NK-92 (cell line): Measurements from ENCODE around the gene OLFM2.
"Not testable (repeated sequence)": the region's sequence is repeated elsewhere in the genome, so short reads cannot be mapped to it uniquely, and the experiment has no call there.

ENCODE experiments used
- DNase-seq: peaks from one replicate; lab custom pipeline; 2025; ENCODE audit not compliant: unreplicated experiment; lab: John Stamatoyannopoulos, UW

OLFM2 gene

DNA sequence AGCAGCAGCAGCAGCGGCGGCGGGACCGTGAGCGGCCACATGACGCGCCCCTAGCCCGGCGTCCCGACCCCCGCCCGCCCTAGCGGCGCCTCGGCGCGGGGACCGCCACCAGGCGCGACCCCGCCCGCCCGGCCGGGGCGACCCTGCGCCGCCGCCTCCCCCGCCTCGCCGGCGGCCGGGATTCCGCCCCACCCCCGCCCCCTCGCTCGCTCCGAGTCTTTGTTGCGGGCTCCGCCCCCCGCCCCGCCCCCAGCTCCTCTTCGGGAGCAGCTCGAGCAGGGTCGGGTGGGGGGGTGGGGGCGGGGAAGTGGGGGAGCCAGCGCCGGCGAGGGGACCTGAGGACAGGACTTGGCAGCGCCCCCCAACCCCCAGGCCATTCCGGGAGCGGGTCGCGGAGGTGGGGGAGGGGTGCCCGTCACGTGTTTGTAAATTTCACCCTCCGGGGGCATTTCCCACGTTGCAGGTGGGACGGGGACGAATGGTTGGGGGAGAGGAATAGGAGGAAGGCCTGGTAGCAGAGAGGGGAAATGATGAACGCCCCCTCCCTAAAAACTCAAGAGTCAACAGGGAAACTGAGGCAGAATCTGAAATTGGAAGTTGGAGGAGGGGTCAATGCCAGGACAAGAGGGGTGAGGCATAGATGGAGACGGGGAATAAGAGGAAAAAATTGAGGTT is at the start of gene OLFM2:
OLFM2 (minus strand) TSS at position 190 of the 675 bp plus-strand sequence; CDS start at position 41, 149 bp downstream.
- no peak for DNase-seq

GRCh38 chr19:9981406-9982260 is 45.3 kb upstream of the OLFM2 start:
- DNase-seq: no peak

GRCh38 chr19:9972103-9972502 is 35.8 kb upstream of the OLFM2 start:
- no peak for DNase-seq

DNA sequence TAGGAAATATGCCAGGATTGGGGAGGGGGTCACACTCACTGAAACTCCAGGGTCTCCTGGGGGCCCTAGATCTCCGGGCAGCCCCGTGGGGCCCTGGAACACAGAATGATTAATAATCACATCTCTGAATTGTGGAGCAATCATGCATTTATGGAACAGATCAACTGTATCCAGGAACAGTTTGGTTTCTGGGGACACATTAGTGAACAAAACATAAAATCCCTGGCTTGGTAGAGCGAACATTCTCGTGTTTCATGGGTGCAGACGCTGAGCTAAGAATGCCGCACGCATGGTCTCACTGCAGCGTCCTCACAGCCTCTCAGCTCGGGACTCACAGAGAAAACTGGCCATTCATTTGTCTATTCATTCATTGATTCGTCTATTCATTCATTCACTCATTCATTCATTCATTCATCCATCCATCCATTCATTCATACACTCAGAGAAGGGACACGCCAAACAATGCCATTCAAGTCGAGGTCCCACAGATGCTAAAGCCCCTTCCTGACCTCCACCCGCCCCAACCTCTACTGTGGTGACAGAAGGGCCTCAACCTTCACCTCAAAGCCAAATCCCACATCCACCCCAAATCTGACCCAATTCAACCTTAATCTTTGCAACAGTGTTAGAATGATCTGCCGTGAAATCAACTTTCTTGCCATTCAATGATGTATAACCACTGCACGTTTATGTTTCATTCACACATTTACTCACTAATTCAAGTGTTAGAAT is 35.0 kb upstream of the OLFM2 start:
- no peak for DNase-seq

DNA sequence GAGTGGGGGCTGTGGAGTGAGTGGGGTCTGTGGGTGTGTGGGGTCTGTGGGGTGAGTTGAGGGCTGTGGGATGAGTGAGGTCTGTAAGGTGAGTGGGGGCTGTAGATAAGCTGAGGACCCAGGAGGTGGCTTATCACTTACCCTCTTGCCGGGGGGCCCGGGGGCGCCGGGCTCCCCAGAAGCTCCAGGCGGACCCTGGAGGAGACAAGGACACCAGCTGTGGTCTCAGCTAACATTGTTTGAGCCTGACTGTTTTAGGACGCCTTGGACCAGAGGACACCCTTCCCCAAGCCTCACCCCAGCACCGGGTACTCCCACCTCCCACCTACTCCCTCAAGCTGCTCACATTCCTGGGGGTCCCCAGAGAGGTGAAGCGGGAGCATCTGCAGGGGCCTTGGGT is 34.2 kb upstream of the OLFM2 start:
- DNase-seq: no peak

- DNase-seq: no peak
These were observed 33.3 kb upstream of the OLFM2 start for GRCh38 chr19:9969688-9969975.

DNA sequence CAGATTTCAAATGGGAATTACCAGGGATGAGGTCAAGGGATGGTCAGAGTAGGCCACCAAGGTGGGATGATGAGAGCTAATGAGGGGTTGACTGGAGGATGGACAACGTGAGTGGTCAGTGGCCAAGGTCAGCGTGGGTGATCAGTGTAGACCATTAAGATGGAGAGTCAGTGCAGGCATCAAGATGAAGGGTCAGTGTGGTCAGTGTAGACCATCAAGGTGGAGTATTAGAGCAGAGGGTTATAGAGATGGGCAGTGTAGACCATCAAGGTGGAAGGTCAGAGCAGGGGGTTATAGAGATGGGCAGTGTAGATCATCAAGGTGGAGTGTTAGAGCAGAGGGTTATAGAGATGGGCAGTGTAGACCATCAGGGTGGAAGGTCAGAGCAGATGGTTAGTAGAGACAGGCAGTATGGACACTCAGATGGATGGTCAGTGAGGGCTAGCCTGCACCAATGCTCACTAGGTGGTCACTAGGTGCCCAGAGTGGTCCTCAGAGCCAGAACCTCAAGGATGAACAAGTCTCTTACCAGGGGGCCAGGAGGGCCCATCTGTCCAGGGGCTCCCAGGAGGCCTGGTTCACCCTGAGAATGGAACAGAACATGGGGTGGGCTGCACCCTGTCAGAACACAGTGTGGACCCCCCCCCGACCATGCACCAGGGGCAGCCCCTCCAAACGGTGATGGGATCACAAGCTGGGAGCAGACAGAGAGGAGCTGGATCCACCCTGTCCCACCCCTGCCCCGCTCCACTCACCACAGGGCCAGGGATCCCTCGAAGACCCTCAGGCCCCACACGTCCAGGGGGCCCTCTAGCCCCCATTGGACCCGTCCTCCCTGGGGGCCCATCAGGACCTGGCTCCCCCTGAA is 32.7 kb upstream of the OLFM2 start:
- no peak for DNase-seq

GRCh38 chr19:9967326-9967725 is 31.0 kb upstream of the OLFM2 start:
- DNase-seq: no peak

- DNase-seq: no peak
These were observed 30.1 kb upstream of the OLFM2 start for GRCh38 chr19:9966448-9966847.

DNA sequence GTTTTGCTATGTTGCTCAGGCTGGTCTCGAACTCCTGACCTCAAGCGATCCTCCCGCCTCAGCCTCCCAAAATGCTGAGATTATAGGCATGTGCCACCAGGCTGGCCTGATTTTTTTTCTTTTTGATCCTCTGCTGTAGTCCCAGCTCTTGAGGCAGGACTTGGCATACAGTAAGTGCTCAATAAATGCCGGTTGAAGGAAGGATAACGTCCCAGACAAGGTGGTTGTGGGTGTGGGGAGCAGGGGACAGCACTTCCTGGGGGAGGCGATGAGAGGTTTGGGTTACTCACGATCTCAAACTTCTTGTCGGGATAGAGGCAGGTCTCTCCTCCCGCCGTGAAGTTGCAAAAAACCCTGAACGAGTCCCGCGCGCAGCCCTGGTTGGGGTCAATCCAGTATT is 29.7 kb upstream of the OLFM2 start:
- no peak for DNase-seq

DNA sequence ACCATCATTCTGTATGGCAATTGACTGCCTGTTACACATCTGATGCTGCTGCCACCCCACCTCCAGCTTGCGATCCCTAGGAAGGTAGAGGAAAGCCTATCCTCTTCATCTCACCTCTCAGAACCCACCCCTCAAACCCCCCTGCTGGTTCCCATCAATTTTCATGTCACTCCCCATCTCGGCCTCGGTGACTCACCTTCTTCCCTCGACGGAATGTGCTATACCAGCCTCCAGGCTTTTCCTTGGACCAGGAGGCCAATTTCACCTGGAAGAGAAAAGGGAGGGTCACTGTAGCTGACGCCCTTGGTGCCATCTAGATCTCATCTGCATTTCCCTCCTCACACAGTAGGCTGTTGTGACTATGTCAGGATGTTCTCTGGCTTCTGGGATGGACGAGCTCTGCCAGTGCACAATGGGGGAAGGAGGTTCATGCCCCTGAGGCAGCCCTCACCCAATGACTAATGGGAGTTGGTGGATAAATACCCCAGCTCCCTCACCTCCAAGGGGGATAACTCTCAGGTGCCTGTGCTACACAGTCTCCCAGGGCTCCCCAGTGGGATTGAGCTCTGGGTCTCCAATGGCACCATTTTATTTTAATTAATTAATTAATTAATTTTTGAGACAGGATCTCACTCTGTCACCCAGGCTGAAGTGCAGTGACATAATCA is 26.4 kb upstream of the OLFM2 start:
- DNase-seq: no peak

DNA sequence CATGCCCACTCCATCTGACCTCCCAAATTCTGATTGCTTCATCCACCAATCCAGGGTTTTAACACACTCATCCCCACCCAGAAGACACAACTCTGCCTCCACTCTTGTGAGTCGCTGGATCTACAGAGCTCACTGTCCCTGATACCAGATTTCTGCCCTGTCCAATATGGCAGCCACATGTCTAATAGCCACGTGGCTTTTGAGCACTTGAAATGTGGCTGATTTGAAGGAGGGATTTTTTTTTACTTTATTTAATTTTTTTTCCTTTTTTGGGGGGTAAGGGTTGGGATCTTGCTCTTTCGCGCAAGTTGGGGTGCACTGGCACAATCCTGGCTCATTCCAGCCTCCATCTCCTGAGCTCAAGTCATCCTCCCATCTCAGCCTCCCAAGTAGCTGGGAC is 24.8 kb upstream of the OLFM2 start:
- no peak for DNase-seq

DNA sequence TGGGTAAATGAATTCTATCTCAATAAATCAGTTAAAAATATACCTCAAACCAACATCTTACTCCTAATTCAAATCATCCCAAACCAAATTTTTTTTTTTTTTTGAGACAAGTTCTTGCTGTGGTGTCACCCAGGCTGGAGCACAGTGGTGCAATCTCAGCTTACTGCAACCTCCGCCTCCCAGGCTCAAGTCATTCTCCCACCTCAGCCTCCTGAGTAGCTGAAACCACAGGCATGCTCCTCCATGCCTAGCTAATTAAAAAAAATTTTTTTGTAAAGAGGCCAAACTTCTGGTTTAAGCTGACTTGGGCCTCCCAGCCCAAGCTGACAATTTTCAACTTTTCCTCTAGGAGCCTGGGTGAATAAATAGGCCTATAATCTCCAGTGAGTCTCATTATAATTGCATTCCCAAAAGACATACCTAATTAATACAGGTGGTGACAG is 22.1 kb upstream of the OLFM2 start:
- DNase-seq: no peak

DNA sequence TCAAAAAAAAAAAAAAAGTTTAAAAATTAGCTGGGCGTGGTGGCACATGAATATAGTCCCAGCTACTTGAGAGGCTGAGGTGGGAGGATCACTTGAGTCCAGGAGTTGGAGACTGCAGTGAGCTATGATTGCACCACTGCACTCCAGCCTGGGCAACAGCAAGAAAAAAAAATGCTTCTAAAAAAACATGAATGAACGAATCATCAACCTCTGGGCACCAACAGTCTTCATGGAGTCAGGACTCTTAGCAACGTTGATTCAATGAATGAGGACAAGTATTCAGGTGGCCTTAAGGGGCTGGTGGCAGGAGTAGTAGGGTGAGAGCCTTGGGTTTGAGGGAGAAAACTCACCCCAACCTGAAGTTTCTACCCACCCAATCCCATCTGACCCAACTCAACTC is 20.6 kb upstream of the OLFM2 start:
- no peak for DNase-seq

DNA sequence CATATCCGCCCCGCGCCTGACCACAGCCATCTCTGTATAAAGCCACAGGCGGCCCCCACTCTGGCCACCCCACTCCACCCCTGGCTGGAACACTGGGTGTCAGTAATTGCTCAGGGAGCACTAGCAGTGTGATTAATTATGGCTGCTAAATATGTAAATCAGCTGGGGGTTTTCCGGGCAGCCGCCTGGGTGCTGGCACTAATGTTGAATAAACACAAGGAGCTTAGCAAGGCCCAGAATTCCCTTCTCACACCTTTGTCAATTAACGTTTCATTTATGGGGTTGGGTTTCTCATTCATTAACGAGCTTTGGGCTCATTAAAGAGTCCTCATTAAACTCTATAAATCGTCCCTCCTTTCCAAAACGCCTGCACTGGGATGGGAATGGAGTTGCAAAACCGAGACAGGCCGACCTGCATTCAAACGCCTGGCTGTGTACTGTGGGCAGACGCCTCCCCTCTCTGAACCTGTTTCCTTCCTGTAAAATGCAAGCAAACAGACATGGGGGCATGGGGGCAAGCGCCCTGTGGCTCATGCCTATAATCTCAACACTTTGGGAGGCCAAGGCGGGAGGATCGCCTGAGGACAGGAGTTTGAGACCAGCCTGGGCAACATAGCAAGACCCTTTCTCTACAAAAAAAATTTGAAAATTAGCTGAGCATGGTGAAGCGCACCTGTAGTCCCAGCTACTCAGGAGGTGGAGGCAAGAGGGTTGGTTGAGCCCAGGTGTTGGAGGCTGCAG is 17.7 kb upstream of the OLFM2 start:
- no peak for DNase-seq

DNA sequence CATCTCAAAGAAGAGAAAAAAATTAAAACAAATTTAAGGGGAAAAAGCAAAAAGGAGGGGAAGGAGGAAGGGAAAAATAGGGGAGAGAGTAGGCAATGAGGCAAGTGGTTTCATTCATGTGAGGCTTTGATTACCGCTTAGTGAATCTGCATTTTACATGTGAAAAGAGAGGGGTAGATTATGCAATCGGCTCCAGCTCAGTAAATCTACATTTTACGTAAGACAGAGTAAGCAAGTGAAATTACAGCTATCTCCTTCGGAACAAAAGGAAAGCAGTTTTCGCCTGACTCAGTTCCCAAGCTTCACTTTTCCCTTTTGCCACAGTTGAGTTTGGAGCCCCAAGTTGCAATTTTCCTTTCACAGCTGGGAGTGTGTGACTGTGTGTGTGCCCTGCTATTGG is 16.0 kb upstream of the OLFM2 start:
- no peak for DNase-seq

- no peak for DNase-seq
These were observed 11.1 kb upstream of the OLFM2 start for GRCh38 chr19:9947441-9947840.

- not testable (repeated sequence) for DNase-seq
These were observed 10.3 kb upstream of the OLFM2 start for GRCh38 chr19:9946528-9947125.

- DNase-seq: no peak
These were observed 9.1 kb upstream of the OLFM2 start for GRCh38 chr19:9945319-9945966.
